Measurements from ENCODE around the gene CLBA1. TPM values are rescaled to one million over a fixed set of nuclear protein-coding genes. Genes with fewer than 3 reads are reported as not detected.

CLBA1 gene
- polyA plus RNA-seq, 12 donors: 2.9 to 6.7 (median 4.6) TPM; not detected in 1

- no peak for DNase-seq
These were observed 56.5 kb downstream of the CLBA1 start for GRCh38 chr14:105041841-105042765.

GRCh38 chr14:105042813-105043212, 57.2 kb downstream of the CLBA1 start:
- DNase-seq: no peak

GRCh38 chr14:105043641-105044040, 58.1 kb downstream of the CLBA1 start:
- DNase-seq: no peak

Other genes with a start within 250 kb of the CLBA1 start
- 10 to 100 TPM in 11 of 12 donors, not detected in 1; 39.2 to 76.0 (median 55.4) TPM for gene SIVA1, start 232.6 kb upstream of the CLBA1 start, polyA plus RNA-seq (ENCODE audit: insufficient read length in 12 of 12)
- 100 to 1,000 TPM in 11 of 12 donors, not detected in 1; 133 to 212 (median 155) TPM for gene AKT1, start 190.0 kb upstream of the CLBA1 start, polyA plus RNA-seq (ENCODE audit: insufficient read length in 12 of 12)
- 10 to 100 TPM in 1 of 12 donors, 1 to 10 TPM in 10, not detected in 1; 3.4 to 11.3 (median 5.5) TPM for gene ZBTB42, start 184.7 kb upstream of the CLBA1 start, polyA plus RNA-seq (ENCODE audit: insufficient read length in 12 of 12)
- 10 to 100 TPM in 1 of 12 donors, 1 to 10 TPM in 10, not detected in 1; 1.4 to 15.4 (median 2.3) TPM for gene CEP170B, start 120.5 kb upstream of the CLBA1 start, polyA plus RNA-seq (ENCODE audit: insufficient read length in 12 of 12)
- gene PLD4, start 60.9 kb upstream of the CLBA1 start, polyA plus RNA-seq (ENCODE audit: insufficient read length in 12 of 12): 10 to 100 TPM in 1 of 12 donors, 1 to 10 TPM in 10, not detected in 1; 2.6 to 20.5 (median 3.7) TPM
- gene AHNAK2, start 7.4 kb upstream of the CLBA1 start, polyA plus RNA-seq (ENCODE audit: insufficient read length in 12 of 12): 10 to 100 TPM in 9 of 12 donors, 1 to 10 TPM in 2, not detected in 1; 6.4 to 35.1 (median 14.8) TPM
- gene CDCA4, start 35.3 kb downstream of the CLBA1 start, polyA plus RNA-seq (ENCODE audit: insufficient read length in 12 of 12): 10 to 100 TPM in 11 of 12 donors, not detected in 1; 11.5 to 23.7 (median 15.7) TPM
- 1 to 10 TPM in 1 of 12 donors, under 1 TPM in 9, not detected in 2; 0.49 to 2.2 (median 0.69) TPM for gene GPR132, start 79.6 kb downstream of the CLBA1 start, polyA plus RNA-seq (ENCODE audit: insufficient read length in 12 of 12)
- 10 to 100 TPM in 11 of 12 donors, not detected in 1; 23.7 to 54.1 (median 34.0) TPM for gene JAG2, start 183.0 kb downstream of the CLBA1 start, polyA plus RNA-seq (ENCODE audit: insufficient read length in 12 of 12)
- 10 to 100 TPM in 9 of 12 donors, 1 to 10 TPM in 2, not detected in 1; 9.6 to 21.3 (median 12.9) TPM for gene NUDT14, start 195.5 kb downstream of the CLBA1 start, polyA plus RNA-seq (ENCODE audit: insufficient read length in 12 of 12)